ES-I3 (cell line): ENCODE results near the gene NEDD8.
"Not testable (repeated sequence)": the region's sequence is repeated elsewhere in the genome, so short reads cannot be mapped to it uniquely, and the experiment has no call there.

Source experiments
- H3K36me3 ChIP-seq: 2 replicates; pipeline ENCODE4 v1.6.1; 2013; ENCODE audit warnings: mild to moderate bottlenecking, low read length, control low read depth, moderate library complexity; ENCODE audit not compliant: insufficient read depth
- H3K4me1 ChIP-seq: 2 replicates; pipeline ENCODE4 v1.6.1; 2013; ENCODE audit warnings: mild to moderate bottlenecking, control low read depth, low read length; ENCODE audit not compliant: insufficient read depth
- H3K9ac ChIP-seq: 2 replicates; pipeline ENCODE4 v1.6.1; 2013; ENCODE audit warnings: low read depth, mild to moderate bottlenecking, low read length, moderate library complexity
- H3K9me3 ChIP-seq: 2 replicates; pipeline ENCODE4 v1.6.1; 2013; ENCODE audit warnings: mild to moderate bottlenecking, low read length, moderate library complexity; ENCODE audit not compliant: control insufficient read depth, insufficient read depth

Gene NEDD8

DNA sequence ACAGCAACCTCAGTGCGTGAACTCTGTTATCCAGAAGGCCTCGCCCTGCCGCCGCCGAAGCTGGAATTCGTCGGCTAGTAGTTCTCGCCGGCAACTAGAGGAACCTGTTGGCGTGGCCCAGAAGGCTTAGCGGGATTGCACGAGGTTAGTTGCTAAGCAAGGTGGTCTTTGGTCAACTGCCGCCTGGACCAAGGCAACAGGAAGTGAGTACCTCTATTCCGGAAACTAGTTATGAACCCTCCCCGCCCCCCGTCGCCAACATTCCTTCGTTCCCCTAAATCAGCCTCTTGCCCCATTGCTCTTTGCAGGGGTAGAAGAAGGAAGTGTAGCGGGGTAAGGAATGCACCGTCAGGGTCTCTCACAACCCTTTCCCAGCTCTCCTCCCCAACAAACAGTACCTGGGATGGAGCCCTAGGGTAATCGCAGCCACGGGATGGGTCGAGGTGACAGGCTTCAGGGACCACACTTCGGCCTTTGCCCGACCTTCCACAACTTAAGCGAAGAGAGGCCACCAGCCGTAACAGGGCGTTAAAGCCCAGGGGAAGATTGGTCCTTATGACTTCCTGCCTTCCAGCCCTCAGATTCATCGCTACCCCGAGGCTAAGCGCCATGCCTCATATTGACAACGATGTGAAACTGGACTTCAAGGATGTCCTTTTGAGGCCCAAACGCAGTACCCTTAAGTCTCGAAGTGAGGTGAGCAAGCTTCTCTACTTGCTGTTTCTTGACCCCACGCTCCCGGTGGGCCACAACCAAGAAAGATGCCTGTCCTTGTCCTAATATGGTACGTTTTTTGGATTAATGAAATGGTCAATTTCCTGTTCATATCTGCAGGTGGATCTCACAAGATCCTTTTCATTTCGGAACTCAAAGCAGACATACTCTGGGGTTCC, 724 bp upstream of the NEDD8 start, which contains the start of gene GMPR2:
Gene GMPR2 (plus strand): TSS at position 285 of the 893 bp plus-strand sequence. CDS start 325 bp downstream, at position 610.
- H3K36me3 ChIP-seq: peaks cover 23% of the 10 kb centered on the region

DNA sequence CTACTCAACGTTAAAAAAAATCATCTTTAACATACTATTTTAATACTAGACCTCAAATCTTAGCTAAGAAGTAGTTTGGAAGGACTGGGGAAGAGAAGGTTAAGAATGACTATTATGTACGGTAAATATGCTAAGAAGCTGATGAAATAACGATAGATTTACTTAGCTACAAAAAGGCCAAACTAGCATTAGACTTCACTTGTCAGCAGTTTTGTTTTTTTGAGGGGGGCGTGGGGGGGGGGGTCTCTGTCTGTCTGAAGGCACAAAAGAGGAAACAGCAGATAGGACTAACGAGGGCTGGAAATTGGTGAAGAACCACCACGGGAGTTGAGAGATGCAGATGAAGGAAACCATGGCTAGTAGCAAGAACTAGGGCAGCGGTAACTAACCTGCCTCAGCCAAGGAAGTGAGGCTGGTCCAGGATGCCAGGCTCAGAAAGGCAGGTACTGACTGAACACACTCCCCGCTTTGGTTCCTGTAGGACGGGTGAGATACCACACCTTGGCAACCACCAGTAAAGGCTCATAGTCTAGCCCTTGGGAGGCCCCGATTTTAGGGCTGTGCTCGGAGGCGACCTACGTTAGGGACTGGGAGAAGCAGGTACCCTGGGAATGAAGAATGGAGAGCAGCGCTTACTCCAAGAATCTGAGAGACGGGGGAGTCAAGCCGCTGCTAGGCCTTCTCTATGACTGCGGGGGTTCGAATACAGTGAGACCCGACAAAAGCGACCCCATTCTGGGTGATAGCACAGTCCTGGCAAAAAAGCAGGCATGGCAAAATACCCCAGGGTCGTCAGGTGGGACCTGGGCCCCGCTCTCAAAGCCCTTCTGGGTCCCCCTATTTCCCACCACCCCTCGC, 675 bp downstream of the NEDD8 start:
- H3K4me1 ChIP-seq: no peaks in the 10 kb centered on the region
- peak overlapping the region; percentile 97 for H3K9ac ChIP-seq
- peaks cover 14% of the 10 kb centered on the region for H3K36me3 ChIP-seq
- H3K9me3 ChIP-seq: no peaks in the 10 kb centered on the region

More for the DNA sequence above, 724 bp upstream of the NEDD8 start, which contains the start of gene GMPR2:
- Histone ChIP-seq H3K4me1 (no peaks in the 10 kb centered on the region), H3K9ac (peak within 1 kb of the TSS; percentile 97), H3K9me3 (no peaks in the 10 kb centered on the region)

DNA sequence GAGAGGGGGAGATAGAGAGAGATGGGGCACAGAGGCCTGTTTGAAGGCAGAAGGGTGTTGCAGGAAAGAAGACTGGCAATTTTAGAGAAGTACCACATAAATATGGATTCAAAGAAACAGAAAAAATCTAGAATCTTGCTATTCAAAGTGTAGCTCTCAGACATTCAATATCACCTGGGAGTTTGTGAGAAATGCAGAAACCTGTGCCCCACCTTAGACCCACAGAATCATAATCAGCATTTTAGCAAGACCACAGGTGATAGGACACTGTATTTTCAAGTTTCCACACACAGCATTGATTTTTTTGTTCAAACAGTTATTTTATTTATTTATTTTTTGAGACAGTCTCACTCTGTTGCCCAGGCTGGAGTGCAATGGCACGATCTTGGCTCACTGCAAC, 3.3 kb downstream of the NEDD8 start:
- no peaks in the 10 kb centered on the region for H3K4me1 ChIP-seq
- no peaks in the 10 kb centered on the region for H3K9me3 ChIP-seq
- H3K9ac ChIP-seq: no peak overlapping the region
- no peaks in the 10 kb centered on the region; the same call in none of the 2 replicates for H3K36me3 ChIP-seq

GRCh38 chr14:24226473-24226872, 5.7 kb downstream of the NEDD8 start:
- Histone ChIP-seq H3K9me3 (no peaks in the 10 kb centered on the region), H3K36me3 (no peaks in the 10 kb centered on the region; the same call in none of the 2 replicates), H3K4me1 (no peaks in the 10 kb centered on the region), H3K9ac (no peak overlapping the region)

DNA sequence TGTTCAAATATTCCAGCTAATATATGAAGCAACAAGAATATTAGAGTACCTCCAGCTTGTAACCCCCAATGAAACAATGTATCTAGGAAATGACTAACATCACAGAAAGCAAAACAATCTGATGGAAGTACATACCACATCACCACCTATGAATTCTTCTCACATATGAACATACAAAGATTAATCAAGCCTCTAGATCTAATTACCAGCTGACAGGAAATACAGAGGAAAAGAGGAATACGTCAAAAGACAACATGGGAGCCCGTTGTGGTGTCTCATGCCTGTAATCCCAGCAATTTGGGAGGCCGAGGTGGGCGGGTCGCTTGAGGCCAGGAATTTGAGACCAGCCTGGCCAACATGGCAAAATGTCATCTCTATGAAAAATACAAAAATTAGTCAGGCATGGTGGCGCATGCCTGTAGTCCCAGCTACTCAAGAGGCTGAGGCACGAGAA, 7.5 kb downstream of the NEDD8 start:
- Histone ChIP-seq H3K9me3 (no peaks in the 10 kb centered on the region), H3K9ac (no peak overlapping the region), H3K36me3 (no peaks in the 10 kb centered on the region; the same call in 1 of the 2 replicates), H3K4me1 (no peaks in the 10 kb centered on the region)

DNA sequence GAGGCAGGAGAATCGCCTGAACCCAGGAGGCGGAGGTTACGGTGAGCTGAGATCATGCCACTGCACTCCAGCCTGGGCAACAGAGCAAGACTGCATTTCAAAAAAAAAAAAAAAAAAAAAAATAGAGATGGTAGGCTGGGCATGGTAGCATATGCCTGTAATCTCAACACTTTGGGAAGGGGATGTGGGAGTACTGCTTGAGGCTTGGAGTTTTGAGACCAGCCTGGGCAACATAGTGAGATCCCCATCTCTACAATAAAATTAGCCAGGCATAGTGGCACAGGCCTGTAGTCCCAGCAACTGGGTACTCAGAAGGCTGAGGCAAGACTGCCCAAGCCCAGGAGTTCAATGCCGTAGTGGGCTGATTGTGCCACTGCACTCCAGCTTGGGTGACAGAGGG, 9.2 kb downstream of the NEDD8 start:
- not testable (repeated sequence) for H3K4me1 ChIP-seq, H3K9ac ChIP-seq, H3K36me3 ChIP-seq, H3K9me3 ChIP-seq

DNA sequence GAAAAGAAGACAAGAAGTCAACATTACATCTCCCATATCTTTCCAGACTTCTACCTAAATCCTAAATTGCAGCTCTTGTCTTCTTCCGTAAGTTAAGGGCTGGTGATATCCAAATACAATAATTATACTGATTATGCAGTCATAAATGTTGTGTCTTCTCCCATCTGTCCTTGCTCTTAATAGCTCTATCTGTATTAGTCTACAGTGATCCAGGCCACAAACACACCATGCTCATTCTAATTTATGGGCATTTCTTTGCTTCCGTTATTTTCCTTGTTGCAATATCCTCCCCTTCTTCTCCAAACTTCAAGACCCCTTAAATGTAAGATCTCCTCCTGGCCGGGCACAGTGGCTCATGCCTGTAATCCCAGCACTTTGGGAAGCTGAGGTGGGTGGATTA, 12.6 kb downstream of the NEDD8 start:
- Histone ChIP-seq H3K36me3 (no peaks in the 10 kb centered on the region), H3K9me3 (no peaks in the 10 kb centered on the region), H3K4me1 (no peaks in the 10 kb centered on the region), H3K9ac (no peak overlapping the region)

DNA sequence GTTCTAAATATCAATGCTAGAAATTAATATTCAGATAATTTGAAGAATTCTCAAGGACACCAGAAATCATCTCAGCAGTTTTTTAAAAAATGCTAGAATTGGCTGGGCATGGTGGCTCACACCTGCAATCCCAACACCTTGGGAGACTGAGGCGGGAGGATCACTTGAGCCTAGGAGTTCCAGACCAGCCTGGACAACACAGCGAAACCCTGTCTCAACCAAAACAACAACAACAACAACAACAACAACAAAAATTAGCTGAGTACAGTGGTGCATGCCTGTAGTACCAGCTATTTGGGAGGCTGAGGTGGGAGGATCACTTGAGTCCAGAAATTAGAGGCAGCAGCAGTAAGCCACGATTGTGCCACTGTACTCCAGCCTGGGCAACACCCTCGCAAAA, 13.1 kb downstream of the NEDD8 start:
- no peaks in the 10 kb centered on the region for H3K9me3 ChIP-seq
- H3K4me1 ChIP-seq: no peaks in the 10 kb centered on the region
- no peak overlapping the region for H3K9ac ChIP-seq
- H3K36me3 ChIP-seq: no peaks in the 10 kb centered on the region

DNA sequence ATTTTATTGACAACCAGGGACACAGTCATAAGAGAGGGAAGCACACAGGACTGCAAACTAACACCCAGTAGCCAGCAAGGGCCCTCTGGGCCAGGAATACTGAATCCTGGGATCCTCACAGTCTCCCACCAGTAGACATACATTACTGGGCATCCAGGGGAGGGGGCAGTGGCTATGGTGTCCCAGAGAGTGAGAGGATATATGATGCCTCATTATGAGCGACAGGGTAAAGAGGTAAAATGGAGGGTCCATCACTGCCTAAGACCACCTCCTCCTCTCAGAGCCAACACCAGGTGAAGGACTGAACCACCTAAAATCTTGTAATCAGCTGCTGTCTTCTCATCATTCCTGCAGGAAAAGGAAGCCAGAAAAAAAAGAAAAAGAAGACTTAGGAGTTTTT, 15.3 kb downstream of the NEDD8 start:
- H3K36me3 ChIP-seq, H3K9ac ChIP-seq, H3K9me3 ChIP-seq, H3K4me1 ChIP-seq: not testable (repeated sequence)

DNA sequence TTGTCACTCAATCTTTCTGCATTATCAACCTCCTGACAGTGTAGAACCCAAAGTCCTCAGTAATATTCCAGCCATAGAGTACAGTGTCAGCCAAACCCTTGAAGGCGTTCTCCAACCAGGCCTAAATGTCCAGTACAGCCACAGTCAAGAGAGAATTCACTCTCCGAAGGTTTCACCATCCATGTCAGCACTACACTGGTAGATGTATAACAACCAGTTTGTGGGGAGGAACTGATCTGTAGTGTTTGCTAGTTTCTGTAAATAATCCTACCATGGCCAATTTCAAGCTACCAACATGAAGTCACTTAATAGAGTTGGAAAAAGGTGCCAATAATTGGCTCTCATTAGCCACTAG, 15.8 kb downstream of the NEDD8 start:
- no peaks in the 10 kb centered on the region for H3K36me3 ChIP-seq

DNA sequence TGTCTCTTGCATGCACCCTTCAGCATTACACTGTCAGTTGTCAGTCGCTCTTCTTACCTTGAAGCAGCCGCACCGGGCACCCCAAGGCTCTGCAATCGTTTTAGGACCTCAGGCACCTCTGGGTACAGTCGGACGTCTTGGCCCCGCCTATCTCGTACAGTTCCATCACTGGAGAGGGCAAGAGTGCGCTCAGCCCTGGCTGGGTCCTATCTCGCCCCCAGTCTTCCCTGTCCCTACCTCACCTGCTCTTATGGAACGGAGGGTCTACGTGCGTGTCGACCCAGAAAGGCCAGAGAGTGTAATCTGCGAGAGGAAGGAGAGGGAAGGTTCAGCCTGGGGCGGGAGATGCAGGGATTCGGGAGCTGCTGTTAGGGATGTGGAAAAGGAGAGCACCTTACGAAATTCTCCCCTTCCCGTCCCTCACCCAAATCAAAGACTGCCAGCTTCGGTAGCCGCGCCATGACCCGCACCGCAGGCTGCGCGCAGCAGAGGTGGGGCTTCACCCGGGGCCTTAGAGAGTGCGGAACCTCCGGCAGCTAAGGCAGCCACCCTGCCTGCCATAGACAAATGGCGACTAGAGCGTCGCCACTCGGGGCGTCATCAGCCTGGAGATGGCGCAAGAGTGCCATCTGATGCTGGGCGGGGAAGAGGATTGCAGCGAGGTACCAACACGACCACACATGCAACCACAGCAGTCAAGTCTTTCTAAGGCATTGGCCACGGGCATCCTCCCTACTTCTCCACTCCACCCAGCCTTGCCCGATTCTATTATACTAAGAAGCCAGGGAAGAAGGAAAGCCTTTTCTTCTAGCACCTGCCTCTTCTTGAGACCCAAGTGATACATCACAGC, 16.4 kb downstream of the NEDD8 start, which contains the start of gene MDP1:
Gene MDP1 (minus strand): TSS at position 572 of the 850 bp plus-strand sequence. CDS start 111 bp downstream, at position 461.
- Histone ChIP-seq H3K9me3 (no peaks in the 10 kb centered on the region), H3K9ac (peak within 1 kb of the TSS; percentile 93), H3K4me1 (peaks cover 4% of the 10 kb centered on the region; the same call in 1 of the 2 replicates), H3K36me3 (peaks cover 1% of the 10 kb centered on the region; the same call in 1 of the 2 replicates)

More for the DNA sequence above, 15.8 kb downstream of the NEDD8 start:
- no peaks in the 10 kb centered on the region for H3K9me3 ChIP-seq
- peaks cover 4% of the 10 kb centered on the region; the same call in 1 of the 2 replicates for H3K4me1 ChIP-seq
- 0 out of 2 replicates have a peak overlapping the region, but pooled peaks have one; percentile 93 for H3K9ac ChIP-seq

DNA sequence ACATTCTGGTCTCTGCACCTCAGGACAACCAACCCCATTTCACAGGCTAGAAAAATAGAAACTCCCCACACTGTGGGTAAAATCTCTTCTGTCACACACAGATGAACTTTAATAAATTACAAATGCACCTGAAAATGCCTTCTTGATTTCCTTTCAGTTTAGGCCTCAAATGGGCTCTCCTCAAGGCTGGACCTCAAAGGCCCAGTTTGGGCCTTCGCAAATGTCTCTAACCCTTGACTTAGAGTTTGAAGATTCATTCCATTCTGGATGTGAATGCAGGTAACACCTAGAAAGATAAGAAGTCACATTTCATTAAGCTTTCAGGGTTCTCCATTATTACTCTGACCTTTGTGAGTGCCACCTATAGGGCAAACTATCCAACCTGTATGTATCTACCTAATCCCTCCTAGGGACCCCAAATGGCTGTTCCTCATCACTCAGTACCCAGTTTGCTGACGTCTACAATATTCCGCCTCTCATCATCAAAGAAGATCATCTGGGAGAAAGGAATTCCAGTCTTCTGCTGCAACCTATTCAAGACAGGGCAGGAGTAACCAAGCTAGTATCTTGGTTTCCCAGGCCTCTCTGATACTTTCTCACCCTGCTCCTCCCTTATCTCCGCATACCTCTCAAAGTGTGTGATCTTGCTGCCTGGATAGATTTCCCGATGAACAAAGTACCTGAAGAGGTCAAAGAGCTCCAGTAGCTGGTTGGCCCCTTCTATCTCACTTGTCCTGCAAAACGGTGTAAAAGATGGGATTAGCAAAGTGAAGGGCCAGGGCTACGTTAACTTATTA, 18.1 kb downstream of the NEDD8 start:
- peak overlapping the region; percentile 77 for H3K9ac ChIP-seq
- H3K36me3 ChIP-seq: peaks cover 7% of the 10 kb centered on the region; the same call in 1 of the 2 replicates
- peaks cover 4% of the 10 kb centered on the region; the same call in 1 of the 2 replicates for H3K4me1 ChIP-seq
- H3K9me3 ChIP-seq: no peaks in the 10 kb centered on the region
